Measurements from ENCODE around the gene TMEM183A.

TMEM183A gene

GRCh38 chr1:203040513-203041275, 33.5 kb downstream of the TMEM183A start:
- Histone ChIP-seq H2AK5ac (ENCODE audit: low read depth, low read length) (no peak overlapping the region), H2AFZ (ENCODE audit: low read length) (no peak overlapping the region), H3K4me1 (ENCODE audit: control insufficient read depth in 2 of 2, insufficient read depth in 1 of 2, low read depth in 1 of 2, low read length in 2 of 2) (no peaks in the 10 kb centered on the region)

DNA sequence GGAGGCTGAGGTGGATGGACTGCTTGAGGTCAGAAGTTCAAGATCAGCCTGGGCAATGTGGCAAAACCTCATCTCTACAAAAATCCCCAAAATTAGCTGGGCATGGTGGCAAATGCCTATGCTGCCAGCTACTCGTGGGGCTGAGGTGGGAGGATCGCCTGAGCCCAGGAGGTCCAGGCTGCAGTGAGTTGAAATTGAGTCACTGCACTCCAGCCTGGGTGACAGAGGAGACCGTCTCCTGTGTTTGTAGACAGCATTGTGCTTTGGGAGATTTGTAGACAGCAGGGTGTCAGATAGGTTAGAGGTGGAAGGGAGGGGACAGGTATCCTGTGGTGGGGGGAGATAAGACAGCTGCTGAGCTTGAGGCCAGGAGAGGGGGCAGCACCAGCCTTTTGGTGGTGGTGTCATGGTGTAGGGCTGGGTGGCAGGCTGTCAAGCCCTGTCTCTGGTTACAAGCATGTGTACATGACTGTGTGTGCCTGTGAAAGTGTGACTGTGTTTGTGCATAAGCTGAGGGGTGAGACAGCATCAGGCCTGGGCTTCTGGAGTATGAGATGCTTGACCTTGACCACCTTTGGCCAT, 34.3 kb downstream of the TMEM183A start:
- Histone ChIP-seq H3K4me1 (ENCODE audit: control insufficient read depth in 2 of 2, insufficient read depth in 1 of 2, low read depth in 1 of 2, low read length in 2 of 2) (no peaks in the 10 kb centered on the region), H3K4me3 (ENCODE audit: low read length in 2 of 2) (no peak overlapping the region), H3K27ac (replicated peaks; ENCODE audit: low read length) (no peak overlapping the region), H2BK120ac (ENCODE audit: low read depth, low read length) (no peak overlapping the region), H3K79me1 (ENCODE audit: low read depth, low read length) (no peaks in the 10 kb centered on the region), H3K18ac (ENCODE audit: low read length) (no peak overlapping the region), H2BK15ac (ENCODE audit: low read length) (no peak overlapping the region), H3K9ac (ENCODE audit: low read depth, low read length, poor library complexity) (no peak overlapping the region), H3K4me2 (ENCODE audit: insufficient read depth, low read length, poor library complexity, severe bottlenecking) (no peak overlapping the region), H2BK12ac (ENCODE audit: low read length) (no peak overlapping the region), H4K8ac (ENCODE audit: low read depth, low read length) (no peak overlapping the region), H2AFZ (ENCODE audit: low read length) (no peak overlapping the region), H3K4ac (ENCODE audit: low read length) (no peak overlapping the region), H4K91ac (ENCODE audit: low read depth, low read length, poor library complexity) (no peak overlapping the region), H3K36me3 (replicated peaks in 1 of 2; ENCODE audit: control insufficient read depth in 2 of 2, insufficient read depth in 2 of 2, low read length in 2 of 2) (no peaks in the 10 kb centered on the region), H3K23ac (ENCODE audit: low read depth, low read length, poor library complexity) (no peak overlapping the region), H2BK5ac (ENCODE audit: low read length) (no peak overlapping the region), H3K9me3 (replicated peaks in 1 of 2; ENCODE audit: control insufficient read depth in 2 of 2, insufficient read depth in 1 of 2, low read depth in 1 of 2, low read length in 2 of 2) (no peaks in the 10 kb centered on the region), H3K14ac (ENCODE audit: low read length) (no peak overlapping the region), H2AK5ac (ENCODE audit: low read depth, low read length) (no peak overlapping the region), H3K27me3 (ENCODE audit: control insufficient read depth in 3 of 3, insufficient read depth in 3 of 3, low read depth in 1 of 3, low read length in 3 of 3) (peaks cover 0 to 51% (median 0%) of the 10 kb centered on the region in 3 experiments)
- WGBS, 2 donors (ENCODE audit: extremely low coverage in 2 of 2, insufficient read length in 2 of 2, insufficient replicate concordance in 1 of 2) = no CpG with 5 or more reads among the region's 3 CpGs
- no peak for DNase-seq (ENCODE audit: low spot score)

More at GRCh38 chr1:203040513-203041275, 33.5 kb downstream of the TMEM183A start:
- Histone ChIP-seq H3K79me1 (ENCODE audit: low read depth, low read length) (no peaks in the 10 kb centered on the region), H2BK5ac (ENCODE audit: low read length) (no peak overlapping the region), H3K18ac (ENCODE audit: low read length) (no peak overlapping the region), H4K91ac (ENCODE audit: low read depth, low read length, poor library complexity) (no peak overlapping the region), H3K27ac (replicated peaks; ENCODE audit: low read length) (no peak overlapping the region), H3K9me3 (replicated peaks in 1 of 2; ENCODE audit: control insufficient read depth in 2 of 2, insufficient read depth in 1 of 2, low read depth in 1 of 2, low read length in 2 of 2) (no peaks in the 10 kb centered on the region), H3K4ac (ENCODE audit: low read length) (no peak overlapping the region), H3K4me3 (ENCODE audit: low read length in 2 of 2) (no peak overlapping the region), H2BK12ac (ENCODE audit: low read length) (no peak overlapping the region), H3K9ac (ENCODE audit: low read depth, low read length, poor library complexity) (no peak overlapping the region), H2BK15ac (ENCODE audit: low read length) (no peak overlapping the region), H3K36me3 (replicated peaks in 1 of 2; ENCODE audit: control insufficient read depth in 2 of 2, insufficient read depth in 2 of 2, low read length in 2 of 2) (no peaks in the 10 kb centered on the region), H3K4me2 (ENCODE audit: insufficient read depth, low read length, poor library complexity, severe bottlenecking) (no peak overlapping the region), H3K27me3 (ENCODE audit: control insufficient read depth in 3 of 3, insufficient read depth in 3 of 3, low read depth in 1 of 3, low read length in 3 of 3) (peaks cover 0 to 51% (median 0%) of the 10 kb centered on the region in 3 experiments), H2BK120ac (ENCODE audit: low read depth, low read length) (no peak overlapping the region), H3K14ac (ENCODE audit: low read length) (no peak overlapping the region), H3K23ac (ENCODE audit: low read depth, low read length, poor library complexity) (no peak overlapping the region), H4K8ac (ENCODE audit: low read depth, low read length) (no peak overlapping the region)
- no CpG with 5 or more reads among the region's 5 CpGs for WGBS, 2 donors (ENCODE audit: extremely low coverage in 2 of 2, insufficient read length in 2 of 2, insufficient replicate concordance in 1 of 2)
- no peak for DNase-seq (ENCODE audit: low spot score)

GRCh38 chr1:203043830-203044545, 36.8 kb downstream of the TMEM183A start:
- H4K8ac ChIP-seq (ENCODE audit: low read depth, low read length) = no peak overlapping the region
- H3K23ac ChIP-seq (ENCODE audit: low read depth, low read length, poor library complexity) = no peak overlapping the region

More at GRCh38 chr1:203043830-203044545, 36.8 kb downstream of the TMEM183A start:
- Histone ChIP-seq H3K27me3 (ENCODE audit: control insufficient read depth in 3 of 3, insufficient read depth in 3 of 3, low read depth in 1 of 3, low read length in 3 of 3) (peaks cover 0 to 51% (median 0%) of the 10 kb centered on the region in 3 experiments), H3K14ac (ENCODE audit: low read length) (no peak overlapping the region), H2BK120ac (ENCODE audit: low read depth, low read length) (no peak overlapping the region), H3K18ac (ENCODE audit: low read length) (no peak overlapping the region), H4K91ac (ENCODE audit: low read depth, low read length, poor library complexity) (no peak overlapping the region), H3K4me2 (ENCODE audit: insufficient read depth, low read length, poor library complexity, severe bottlenecking) (no peak overlapping the region), H3K27ac (replicated peaks; ENCODE audit: low read length) (no peak overlapping the region), H3K79me1 (ENCODE audit: low read depth, low read length) (no peaks in the 10 kb centered on the region), H2AK5ac (ENCODE audit: low read depth, low read length) (no peak overlapping the region), H3K4me1 (ENCODE audit: control insufficient read depth in 2 of 2, insufficient read depth in 1 of 2, low read depth in 1 of 2, low read length in 2 of 2) (peaks cover 0 to 2% of the 10 kb centered on the region in 2 donors), H3K4ac (ENCODE audit: low read length) (no peak overlapping the region), H3K4me3 (ENCODE audit: low read length in 2 of 2) (no peak overlapping the region), H3K9ac (ENCODE audit: low read depth, low read length, poor library complexity) (no peak overlapping the region), H2AFZ (ENCODE audit: low read length) (no peak overlapping the region), H3K36me3 (replicated peaks in 1 of 2; ENCODE audit: control insufficient read depth in 2 of 2, insufficient read depth in 2 of 2, low read length in 2 of 2) (no peaks in the 10 kb centered on the region), H2BK5ac (ENCODE audit: low read length) (peak overlapping the region; percentile 34), H2BK12ac (ENCODE audit: low read length) (no peak overlapping the region), H3K9me3 (replicated peaks in 1 of 2; ENCODE audit: control insufficient read depth in 2 of 2, insufficient read depth in 1 of 2, low read depth in 1 of 2, low read length in 2 of 2) (no peaks in the 10 kb centered on the region), H2BK15ac (ENCODE audit: low read length) (no peak overlapping the region)
- WGBS, 2 donors (ENCODE audit: extremely low coverage in 2 of 2, insufficient read length in 2 of 2, insufficient replicate concordance in 1 of 2) = no CpG with 5 or more reads among the region's 14 CpGs
- DNase-seq (ENCODE audit: low spot score) = no peak

All from neuronal stem cell (in vitro differentiated cells).